ENCODE results near the gene SIN3B. TPM values are rescaled to one million over a fixed set of nuclear protein-coding genes. Genes with fewer than 3 reads are reported as not detected.

Gene SIN3B
- total RNA-seq, 4 donors from 2014 or later, result 25.3 to 53.9 (median 36.1) TPM

- 93% methylated on average over 30 of the region's 33 CpGs for WGBS
- no peak overlapping the region for H3K4me3 ChIP-seq
Measured at GRCh38 chr19:16851031-16851712, 22.0 kb downstream of the SIN3B start.

GRCh38 chr19:16853066-16853465 is 23.9 kb downstream of the SIN3B start:
- no peaks in the 10 kb centered on the region for H3K27me3 ChIP-seq

More at GRCh38 chr19:16851031-16851712, 22.0 kb downstream of the SIN3B start:
- Histone ChIP-seq H3K4me1 (no peaks in the 10 kb centered on the region), H3K27me3 (no peaks in the 10 kb centered on the region), H3K9me3 (no peaks in the 10 kb centered on the region), H3K27ac (replicated peaks in 1 of 4) (no peak overlapping the region), H3K36me3 (peaks cover 78 to 100% (median 98%) of the 10 kb centered on the region in 4 donors)
- no peak for DNase-seq (ENCODE audit: extremely low spot score)
- intact Hi-C loops (cut with DNase I), result no loop called here
- no peak for TF ChIP-seq CTCF (IDR thresholded peaks at IDR 0.05)
- TF ChIP-seq EP300 (IDR thresholded peaks at IDR 0.05), result no peak
- no peak for TF ChIP-seq POLR2AphosphoS5 (IDR thresholded peaks at IDR 0.05)
- TF ChIP-seq POLR2A (IDR thresholded peaks at IDR 0.05; ENCODE audit: low read depth), result no peak

GRCh38 chr19:16856091-16856490 is 26.9 kb downstream of the SIN3B start:
- no peak for DNase-seq (ENCODE audit: extremely low spot score)
- TF ChIP-seq POLR2AphosphoS5 (IDR thresholded peaks at IDR 0.05) (no peak), CTCF (IDR thresholded peaks at IDR 0.05) (no peak), POLR2A (IDR thresholded peaks at IDR 0.05; ENCODE audit: low read depth) (no peak), EP300 (IDR thresholded peaks at IDR 0.05) (no peak)
- intact Hi-C loops (cut with DNase I), result no loop called here
- Histone ChIP-seq H3K4me1 (no peaks in the 10 kb centered on the region), H3K27ac (replicated peaks in 1 of 4) (no peak overlapping the region), H3K36me3 (peaks cover 43 to 89% (median 74%) of the 10 kb centered on the region in 4 donors), H3K4me3 (no peak overlapping the region), H3K9me3 (no peaks in the 10 kb centered on the region), H3K27me3 (no peaks in the 10 kb centered on the region)
- 98% methylated on average over 7 of the region's 9 CpGs for WGBS

More at GRCh38 chr19:16853066-16853465, 23.9 kb downstream of the SIN3B start:
- WGBS, result 96% methylated on average over 7 of the region's 7 CpGs
- Histone ChIP-seq H3K4me1 (no peaks in the 10 kb centered on the region), H3K27ac (replicated peaks in 1 of 4) (no peak overlapping the region), H3K36me3 (peaks cover 59 to 96% (median 89%) of the 10 kb centered on the region in 4 donors), H3K9me3 (no peaks in the 10 kb centered on the region), H3K4me3 (no peak overlapping the region)
- intact Hi-C loops (cut with DNase I), result no loop called here
- TF ChIP-seq CTCF (IDR thresholded peaks at IDR 0.05) (no peak), EP300 (IDR thresholded peaks at IDR 0.05) (no peak)
- no peak for DNase-seq (ENCODE audit: extremely low spot score)

GRCh38 chr19:16859626-16860025 is 30.4 kb downstream of the SIN3B start:
- peaks cover 22 to 89% (median 71%) of the 10 kb centered on the region in 4 donors for H3K36me3 ChIP-seq
- no peak overlapping the region for H3K27ac ChIP-seq (replicated peaks in 1 of 4)
- intact Hi-C loops (cut with DNase I), result no loop called here
- no peak overlapping the region for H3K4me3 ChIP-seq
- H3K9me3 ChIP-seq, result no peaks in the 10 kb centered on the region
- no peak for DNase-seq (ENCODE audit: extremely low spot score)
- WGBS, result 94% methylated on average over 7 of the region's 7 CpGs
- H3K4me1 ChIP-seq, result no peaks in the 10 kb centered on the region
- TF ChIP-seq POLR2A (IDR thresholded peaks at IDR 0.05; ENCODE audit: low read depth) (no peak), POLR2AphosphoS5 (IDR thresholded peaks at IDR 0.05) (no peak), EP300 (IDR thresholded peaks at IDR 0.05) (no peak), CTCF (IDR thresholded peaks at IDR 0.05) (no peak)
- no peaks in the 10 kb centered on the region for H3K27me3 ChIP-seq

GRCh38 chr19:16860118-16860517 is 30.9 kb downstream of the SIN3B start:
- Histone ChIP-seq H3K36me3 (peaks cover 26 to 89% (median 71%) of the 10 kb centered on the region in 4 donors), H3K27me3 (no peaks in the 10 kb centered on the region), H3K4me3 (no peak overlapping the region), H3K9me3 (no peaks in the 10 kb centered on the region), H3K27ac (replicated peaks in 1 of 4) (no peak overlapping the region), H3K4me1 (no peaks in the 10 kb centered on the region)
- TF ChIP-seq EP300 (IDR thresholded peaks at IDR 0.05) (no peak), POLR2A (IDR thresholded peaks at IDR 0.05; ENCODE audit: low read depth) (no peak), CTCF (IDR thresholded peaks at IDR 0.05) (no peak), POLR2AphosphoS5 (IDR thresholded peaks at IDR 0.05) (no peak)
- DNase-seq (ENCODE audit: extremely low spot score), result no peak
- intact Hi-C loops (cut with DNase I), result no loop called here
- 92% methylated on average over 10 of the region's 20 CpGs for WGBS

Data from esophagus muscularis mucosa (tissue), 4 donors.